OCI-LY1 (cell line): Measurements from ENCODE around the gene NTNG1.
A peak's percentile ranks its signal among the peaks of the same experiment; 100 is the strongest.

ENCODE experiments used
- H2AFZ ChIP-seq: fragments of 200-600 bp; sonication (generic), shearing (Covaris generic); 2 replicates; pipeline ENCODE4 v1.6.0; 2014; ENCODE audit warnings: antibody characterized with exemption, mild to moderate bottlenecking, low read length
- H3F3A ChIP-seq: fragments of 200-600 bp; sonication (generic), shearing (Covaris generic); 2 replicates; pipeline ENCODE4 v1.6.0; 2014; ENCODE audit warnings: mild to moderate bottlenecking, antibody characterized with exemption, low read length, moderate library complexity; ENCODE audit not compliant: insufficient read depth
- H3K27ac ChIP-seq: fragments of 200-600 bp; sonication (generic); 2 replicates; pipeline ENCODE4 v1.5.1; 2014; ENCODE audit warnings: low read length, mixed run types, mild to moderate bottlenecking, low read depth; ENCODE audit not compliant: poor library complexity, severe bottlenecking
- H3K27me3 ChIP-seq: fragments of 200-600 bp; sonication (generic); 2 replicates; pipeline ENCODE4 v1.6.0; 2014; ENCODE audit warnings: antibody characterized with exemption, mild to moderate bottlenecking, low read length, moderate library complexity; ENCODE audit not compliant: insufficient read depth
- H3K36me3 ChIP-seq: fragments of 200-600 bp; sonication (generic); 2 replicates; pipeline ENCODE4 v1.6.1; 2014; ENCODE audit warnings: mild to moderate bottlenecking, antibody characterized with exemption, low read length, moderate library complexity, mixed read lengths; ENCODE audit not compliant: insufficient read depth
- H3K4me1 ChIP-seq: fragments of 200-600 bp; sonication (generic); 2 replicates; pipeline ENCODE4 v1.5.1; 2014; ENCODE audit warnings: mild to moderate bottlenecking, low read length, moderate library complexity; ENCODE audit not compliant: insufficient read depth, severe bottlenecking
- H3K4me2 ChIP-seq: fragments of 200-600 bp; sonication (generic), shearing (Covaris generic); 2 replicates; pipeline ENCODE4 v1.6.1; 2014; ENCODE audit warnings: low read length
- H3K4me3 ChIP-seq: fragments of 200-600 bp; sonication (generic); 2 replicates; pipeline ENCODE4 v1.5.1; 2014; ENCODE audit warnings: low read length, low read depth, mild to moderate bottlenecking, mixed read lengths; ENCODE audit not compliant: poor library complexity, severe bottlenecking
- H3K79me2 ChIP-seq: fragments of 200-600 bp; shearing (Covaris generic); 2 replicates; pipeline ENCODE4 v1.6.1; 2016; ENCODE audit warnings: mixed run types, low read length, mixed read lengths; ENCODE audit not compliant: insufficient read depth
- H3K9ac ChIP-seq: fragments of 200-600 bp; sonication (generic), shearing (Covaris generic); 2 replicates; pipeline ENCODE4 v1.6.1; 2014; ENCODE audit warnings: mild to moderate bottlenecking, low read length, mixed read lengths
- H3K9me2 ChIP-seq: fragments of 200-600 bp; sonication (generic), shearing (Covaris generic); 2 replicates; pipeline ENCODE4 v1.6.1; 2014; ENCODE audit warnings: low read depth, mild to moderate bottlenecking, low read length, mixed read lengths
- H3K9me3 ChIP-seq: fragments of 200-600 bp; shearing (Covaris generic); 2 replicates; pipeline ENCODE4 v1.6.1; 2014; ENCODE audit warnings: low read length, mixed read lengths
- H4K20me1 ChIP-seq: fragments of 200-600 bp; sonication (generic), shearing (Covaris generic); 2 replicates; pipeline ENCODE4 v1.6.0; 2016; ENCODE audit warnings: mild to moderate bottlenecking, low read length; ENCODE audit not compliant: insufficient read depth
- EZH2 ChIP-seq: fragments of 200-600 bp; sonication (generic), shearing (Covaris generic); IDR thresholded peaks from 2 replicates; pipeline ENCODE4 v1.8.0; 2017; ENCODE audit warnings: borderline replicate concordance, mixed run types, mild to moderate bottlenecking, antibody characterized with exemption, low read length, moderate library complexity, mixed read lengths
- TF ChIP-seq, protein P1 (sequence below): fragments of 200-600 bp; sonication (generic), shearing (Covaris generic); IDR thresholded peaks from 2 replicates; pipeline ENCODE4 v1.5.1; 2017; ENCODE audit warnings: mild to moderate bottlenecking, antibody characterized with exemption, low read length, moderate library complexity, mixed read lengths

The NTNG1 gene

DNA sequence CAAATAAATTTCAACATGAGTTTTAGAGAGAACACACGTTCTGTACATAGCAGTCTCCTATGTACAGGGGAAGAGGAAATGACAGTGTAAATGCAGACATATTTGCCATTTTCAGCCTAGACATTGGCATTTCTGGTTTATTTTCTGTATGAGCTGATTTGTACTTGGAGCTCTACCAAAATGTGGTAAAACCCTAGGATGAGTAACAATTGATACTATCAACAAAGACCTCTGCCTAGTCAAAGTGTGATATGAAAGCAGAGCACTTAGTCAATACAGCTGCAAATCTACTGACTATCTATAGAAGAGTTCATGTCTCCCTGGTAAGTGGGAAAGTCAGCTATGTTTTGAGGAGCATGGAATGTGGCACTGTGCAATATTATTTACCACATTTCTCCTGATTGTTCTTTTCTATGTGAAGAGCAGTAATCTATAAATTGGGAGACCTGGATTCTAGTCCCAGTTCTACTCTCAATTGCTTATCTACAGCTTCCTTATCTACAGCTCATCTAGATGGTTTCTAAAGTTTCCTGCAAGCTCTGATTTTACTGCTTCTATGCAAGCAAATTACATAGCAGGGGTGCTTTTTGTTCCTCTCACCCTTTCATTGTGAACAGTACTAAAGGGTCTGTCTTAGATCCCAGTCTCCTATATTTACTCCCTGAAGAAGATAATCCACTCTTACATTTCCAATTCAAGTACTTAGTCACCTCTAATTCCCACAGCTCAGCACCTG, 334.2 kb downstream of the NTNG1 start:
- H3K9me2 ChIP-seq = no peaks in the 10 kb centered on the region
- H3K4me2 ChIP-seq = no peak overlapping the region
- no peak overlapping the region for H3K27ac ChIP-seq
- H3K36me3 ChIP-seq = no peaks in the 10 kb centered on the region
- no peaks in the 10 kb centered on the region for H3F3A ChIP-seq
- no peaks in the 10 kb centered on the region for H3K27me3 ChIP-seq
- H3K9ac ChIP-seq = no peak overlapping the region
- H3K4me1 ChIP-seq = no peaks in the 10 kb centered on the region
- no peaks in the 10 kb centered on the region for H4K20me1 ChIP-seq
- H3K4me3 ChIP-seq = no peak overlapping the region
- H2AFZ ChIP-seq = no peak overlapping the region
- no peaks in the 10 kb centered on the region for H3K9me3 ChIP-seq
- H3K79me2 ChIP-seq = no peaks in the 10 kb centered on the region
- TF ChIP-seq, protein P1, sequence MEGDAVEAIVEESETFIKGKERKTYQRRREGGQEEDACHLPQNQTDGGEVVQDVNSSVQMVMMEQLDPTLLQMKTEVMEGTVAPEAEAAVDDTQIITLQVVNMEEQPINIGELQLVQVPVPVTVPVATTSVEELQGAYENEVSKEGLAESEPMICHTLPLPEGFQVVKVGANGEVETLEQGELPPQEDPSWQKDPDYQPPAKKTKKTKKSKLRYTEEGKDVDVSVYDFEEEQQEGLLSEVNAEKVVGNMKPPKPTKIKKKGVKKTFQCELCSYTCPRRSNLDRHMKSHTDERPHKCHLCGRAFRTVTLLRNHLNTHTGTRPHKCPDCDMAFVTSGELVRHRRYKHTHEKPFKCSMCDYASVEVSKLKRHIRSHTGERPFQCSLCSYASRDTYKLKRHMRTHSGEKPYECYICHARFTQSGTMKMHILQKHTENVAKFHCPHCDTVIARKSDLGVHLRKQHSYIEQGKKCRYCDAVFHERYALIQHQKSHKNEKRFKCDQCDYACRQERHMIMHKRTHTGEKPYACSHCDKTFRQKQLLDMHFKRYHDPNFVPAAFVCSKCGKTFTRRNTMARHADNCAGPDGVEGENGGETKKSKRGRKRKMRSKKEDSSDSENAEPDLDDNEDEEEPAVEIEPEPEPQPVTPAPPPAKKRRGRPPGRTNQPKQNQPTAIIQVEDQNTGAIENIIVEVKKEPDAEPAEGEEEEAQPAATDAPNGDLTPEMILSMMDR = no peak
- no peak for TF ChIP-seq EZH2

DNA sequence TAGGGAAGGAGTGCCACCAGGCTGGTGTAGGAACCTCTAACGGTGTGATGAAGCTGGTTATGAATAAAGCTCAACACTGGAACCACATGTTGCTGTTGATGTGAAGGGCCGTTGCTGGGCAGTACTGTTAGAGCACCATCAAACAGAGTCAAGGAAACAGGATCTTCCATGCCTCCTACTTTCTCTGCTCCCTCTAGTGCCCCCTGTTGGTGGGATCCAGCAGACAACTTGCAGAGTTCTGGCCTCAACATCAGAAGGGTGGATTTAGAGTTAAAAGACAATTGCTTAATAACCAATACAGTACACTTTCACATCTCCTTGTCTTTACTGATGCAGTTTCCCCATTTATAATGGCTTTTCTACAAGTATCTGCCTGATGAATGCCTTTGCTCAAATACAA, 336.4 kb downstream of the NTNG1 start:
- no peak overlapping the region for H3K27ac ChIP-seq
- no peaks in the 10 kb centered on the region for H3K4me1 ChIP-seq
- TF ChIP-seq EZH2 = no peak
- TF ChIP-seq, protein P1 = peak; percentile 42; the same call in 1 of the 2 replicates
- H3K9me3 ChIP-seq = no peaks in the 10 kb centered on the region
- no peaks in the 10 kb centered on the region for H3K79me2 ChIP-seq
- no peak overlapping the region for H3K4me3 ChIP-seq
- H4K20me1 ChIP-seq = no peaks in the 10 kb centered on the region
- H3K9me2 ChIP-seq = no peaks in the 10 kb centered on the region
- H3K27me3 ChIP-seq = peaks cover 6% of the 10 kb centered on the region; the same call in 1 of the 2 replicates
- H3K36me3 ChIP-seq = no peaks in the 10 kb centered on the region
- H3K4me2 ChIP-seq = no peak overlapping the region
- no peak overlapping the region for H3K9ac ChIP-seq
- no peak overlapping the region for H2AFZ ChIP-seq
- H3F3A ChIP-seq = no peaks in the 10 kb centered on the region

DNA sequence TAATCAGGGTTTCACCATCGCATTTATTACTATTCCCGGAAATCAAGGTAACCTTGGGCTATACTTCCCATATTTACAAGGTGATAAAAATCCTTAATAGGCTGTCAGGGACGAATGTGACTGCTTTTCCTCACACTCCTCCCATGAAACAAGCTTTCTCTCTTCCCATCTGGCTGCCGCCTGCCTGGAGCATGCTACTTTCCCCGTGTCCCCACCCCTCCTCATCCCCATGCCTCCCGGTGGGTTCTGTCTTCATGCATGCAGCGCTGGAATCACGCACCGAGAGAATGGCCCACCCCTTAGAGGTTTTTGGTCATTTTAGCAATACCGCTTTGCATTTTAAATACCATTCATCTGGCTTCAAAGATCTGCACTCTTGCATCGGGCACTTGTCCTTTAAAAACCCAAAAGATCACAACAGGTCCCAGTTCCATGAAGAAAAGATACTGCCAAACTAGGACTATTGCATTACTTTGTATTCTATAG, 339.1 kb downstream of the NTNG1 start:
- Histone ChIP-seq H3K4me3 (no peak overlapping the region), H3K79me2 (no peaks in the 10 kb centered on the region), H3K4me2 (no peak overlapping the region), H3F3A (no peaks in the 10 kb centered on the region), H3K9me3 (no peaks in the 10 kb centered on the region), H4K20me1 (no peaks in the 10 kb centered on the region), H3K27me3 (peaks cover 6% of the 10 kb centered on the region; the same call in 1 of the 2 replicates), H3K9ac (no peak overlapping the region), H2AFZ (no peak overlapping the region), H3K4me1 (no peaks in the 10 kb centered on the region), H3K36me3 (no peaks in the 10 kb centered on the region), H3K27ac (no peak overlapping the region), H3K9me2 (no peaks in the 10 kb centered on the region)
- TF ChIP-seq, protein P1 = no peak
- TF ChIP-seq EZH2 = no peak
